ENCODE results near the gene MYOD1. TPM values are rescaled to one million over a fixed set of nuclear protein-coding genes. Genes with fewer than 3 reads are reported as not detected.

Gene MYOD1
- total RNA-seq, 3 donors from 2014 or later = not detected

GRCh38 chr11:17750801-17751165, 31.4 kb downstream of the MYOD1 start:
- H3K9me3 ChIP-seq = no peaks in the 10 kb centered on the region
- no peaks in the 10 kb centered on the region for H3K4me1 ChIP-seq (ENCODE audit: low read depth)
- DNase-seq (no peak), ATAC-seq (no peak)
- H3K36me3 ChIP-seq (ENCODE audit: low read depth) = no peaks in the 10 kb centered on the region
- H3K4me3 ChIP-seq = no peak overlapping the region
- TF ChIP-seq CTCF (IDR thresholded peaks at IDR 0.05) = no peak
- intact Hi-C loops (cut with DNase I, micrococcal nuclease) = no loop called here

- no peaks in the 10 kb centered on the region for H3K36me3 ChIP-seq (ENCODE audit: low read depth)
- no peak overlapping the region for H3K4me3 ChIP-seq
- no peaks in the 10 kb centered on the region for H3K9me3 ChIP-seq
- intact Hi-C loops (cut with DNase I, micrococcal nuclease) = no loop called here
- DNase-seq (peak in 2 of 3 donors; percentile 3 to 15), ATAC-seq (no peak)
- no peaks in the 10 kb centered on the region for H3K4me1 ChIP-seq (ENCODE audit: low read depth)
- TF ChIP-seq CTCF (IDR thresholded peaks at IDR 0.05) = no peak
These were observed 32.2 kb downstream of the MYOD1 start for GRCh38 chr11:17751558-17751957.

GRCh38 chr11:17752144-17752543, 32.8 kb downstream of the MYOD1 start:
- H3K36me3 ChIP-seq (ENCODE audit: low read depth) = no peaks in the 10 kb centered on the region
- TF ChIP-seq CTCF (IDR thresholded peaks at IDR 0.05) = no peak
- intact Hi-C loops (cut with DNase I, micrococcal nuclease) = no loop called here
- H3K4me3 ChIP-seq = no peak overlapping the region
- no peaks in the 10 kb centered on the region for H3K4me1 ChIP-seq (ENCODE audit: low read depth)
- H3K9me3 ChIP-seq = no peaks in the 10 kb centered on the region
- ATAC-seq (no peak), DNase-seq (peak in 2 of 3 donors; percentile 5 to 12)

- Histone ChIP-seq H3K4me3 (no peak overlapping the region), H3K9me3 (no peaks in the 10 kb centered on the region), H3K36me3 (ENCODE audit: low read depth) (no peaks in the 10 kb centered on the region), H3K4me1 (ENCODE audit: low read depth) (no peaks in the 10 kb centered on the region)
- no peak for TF ChIP-seq CTCF (IDR thresholded peaks at IDR 0.05)
- peak in 1 of 3 donors; percentile 18 for DNase-seq
- intact Hi-C loops (cut with DNase I, micrococcal nuclease) = no loop called here
- no peak for ATAC-seq
These were observed 33.8 kb downstream of the MYOD1 start for GRCh38 chr11:17753153-17753552.

- no peaks in the 10 kb centered on the region for H3K9me3 ChIP-seq
- DNase-seq (peak in 1 of 3 donors; percentile 10), ATAC-seq (no peak)
- no peak for TF ChIP-seq CTCF (IDR thresholded peaks at IDR 0.05)
- intact Hi-C loops (cut with DNase I, micrococcal nuclease) = no loop called here
- no peaks in the 10 kb centered on the region for H3K36me3 ChIP-seq (ENCODE audit: low read depth)
- H3K4me3 ChIP-seq = no peak overlapping the region
- no peaks in the 10 kb centered on the region for H3K4me1 ChIP-seq (ENCODE audit: low read depth)
These were observed 34.3 kb downstream of the MYOD1 start for GRCh38 chr11:17753641-17754040.

GRCh38 chr11:17755891-17756290, 36.5 kb downstream of the MYOD1 start:
- no peak for DNase-seq
- no peak for TF ChIP-seq CTCF (IDR thresholded peaks at IDR 0.05)
- Histone ChIP-seq H3K4me3 (no peak overlapping the region), H3K36me3 (ENCODE audit: low read depth) (no peaks in the 10 kb centered on the region), H3K9me3 (no peaks in the 10 kb centered on the region), H3K4me1 (ENCODE audit: low read depth) (no peaks in the 10 kb centered on the region)
- intact Hi-C loops (cut with DNase I, micrococcal nuclease) = no loop called here
- no peak for ATAC-seq

Data from mucosa of descending colon (tissue), 3 donors.